Measurements from ENCODE around the gene COPS7B.
"Not testable (repeated sequence)": the region's sequence is repeated elsewhere in the genome, so short reads cannot be mapped to it uniquely, and the experiment has no call there.

Gene COPS7B

GRCh38 chr2:231786177-231786916 lies at the start of gene COPS7B:
Gene COPS7B (plus strand): TSS chr2:231786445. CDS start chr2:231788571, 2,126 bp downstream.
- Histone ChIP-seq H3K36me3 (ENCODE audit: control insufficient read depth, low read depth, low read length) (peaks cover 4% of the 10 kb centered on the region), H3K27me3 (ENCODE audit: control insufficient read depth, insufficient read depth, low read length) (no peaks in the 10 kb centered on the region), H3K27ac (ENCODE audit: low read length) (peak within 1 kb of the TSS; percentile 79), H3K9ac (ENCODE audit: low read length) (peak within 1 kb of the TSS; percentile 80), H3K4me1 (ENCODE audit: control insufficient read depth, low read depth, low read length) (peaks cover 16% of the 10 kb centered on the region), H3K9me3 (ENCODE audit: control insufficient read depth, low read depth, low read length) (no peaks in the 10 kb centered on the region), H3K4me3 (ENCODE audit: low read length) (peak within 1 kb of the TSS; percentile 68)

- no peaks in the 10 kb centered on the region for H3K4me1 ChIP-seq (ENCODE audit: control insufficient read depth, low read depth, low read length)
- no peaks in the 10 kb centered on the region for H3K9me3 ChIP-seq (ENCODE audit: control insufficient read depth, low read depth, low read length)
- H3K36me3 ChIP-seq (ENCODE audit: control insufficient read depth, low read depth, low read length), result no peaks in the 10 kb centered on the region
- no peak overlapping the region for H3K9ac ChIP-seq (ENCODE audit: low read length)
- H3K27ac ChIP-seq (ENCODE audit: low read length), result no peak overlapping the region
- H3K27me3 ChIP-seq (ENCODE audit: control insufficient read depth, insufficient read depth, low read length), result no peaks in the 10 kb centered on the region
- H3K4me3 ChIP-seq (ENCODE audit: low read length), result no peak overlapping the region
Measured at GRCh38 chr2:231737761-231738160, 48.5 kb upstream of the COPS7B start.

GRCh38 chr2:231743376-231744116 lies 42.7 kb upstream of the COPS7B start:
- H3K4me3 ChIP-seq (ENCODE audit: low read length), result no peak overlapping the region
- no peaks in the 10 kb centered on the region for H3K36me3 ChIP-seq (ENCODE audit: control insufficient read depth, low read depth, low read length)
- H3K4me1 ChIP-seq (ENCODE audit: control insufficient read depth, low read depth, low read length), result peaks cover 11% of the 10 kb centered on the region
- H3K27me3 ChIP-seq (ENCODE audit: control insufficient read depth, insufficient read depth, low read length), result no peaks in the 10 kb centered on the region
- no peaks in the 10 kb centered on the region for H3K9me3 ChIP-seq (ENCODE audit: control insufficient read depth, low read depth, low read length)
- H3K27ac ChIP-seq (ENCODE audit: low read length), result no peak overlapping the region
- no peak overlapping the region for H3K9ac ChIP-seq (ENCODE audit: low read length)

- H3K27me3 ChIP-seq (ENCODE audit: control insufficient read depth, insufficient read depth, low read length), result no peaks in the 10 kb centered on the region
- H3K4me3 ChIP-seq (ENCODE audit: low read length), result peak overlapping the region; percentile 30
- H3K27ac ChIP-seq (ENCODE audit: low read length), result peak overlapping the region; percentile 34
- peaks cover 15% of the 10 kb centered on the region for H3K4me1 ChIP-seq (ENCODE audit: control insufficient read depth, low read depth, low read length)
- no peaks in the 10 kb centered on the region for H3K9me3 ChIP-seq (ENCODE audit: control insufficient read depth, low read depth, low read length)
- no peaks in the 10 kb centered on the region for H3K36me3 ChIP-seq (ENCODE audit: control insufficient read depth, low read depth, low read length)
- H3K9ac ChIP-seq (ENCODE audit: low read length), result no peak overlapping the region
Measured at GRCh38 chr2:231745303-231746038, 40.8 kb upstream of the COPS7B start.

GRCh38 chr2:231748153-231748896 lies 37.9 kb upstream of the COPS7B start:
- H3K27me3 ChIP-seq (ENCODE audit: control insufficient read depth, insufficient read depth, low read length); H3K27ac ChIP-seq (ENCODE audit: low read length); H3K36me3 ChIP-seq (ENCODE audit: control insufficient read depth, low read depth, low read length): not testable (repeated sequence)

GRCh38 chr2:231749016-231749415 lies 37.2 kb upstream of the COPS7B start:
- not testable (repeated sequence) for H3K27me3 ChIP-seq (ENCODE audit: control insufficient read depth, insufficient read depth, low read length); H3K9ac ChIP-seq (ENCODE audit: low read length); H3K9me3 ChIP-seq (ENCODE audit: control insufficient read depth, low read depth, low read length); H3K36me3 ChIP-seq (ENCODE audit: control insufficient read depth, low read depth, low read length); H3K27ac ChIP-seq (ENCODE audit: low read length); H3K4me3 ChIP-seq (ENCODE audit: low read length)
- peaks cover 15% of the 10 kb centered on the region for H3K4me1 ChIP-seq (ENCODE audit: control insufficient read depth, low read depth, low read length)

More at GRCh38 chr2:231748153-231748896, 37.9 kb upstream of the COPS7B start:
- not testable (repeated sequence) for H3K4me3 ChIP-seq (ENCODE audit: low read length); H3K9me3 ChIP-seq (ENCODE audit: control insufficient read depth, low read depth, low read length); H3K9ac ChIP-seq (ENCODE audit: low read length)
- H3K4me1 ChIP-seq (ENCODE audit: control insufficient read depth, low read depth, low read length), result peaks cover 15% of the 10 kb centered on the region

- no peaks in the 10 kb centered on the region for H3K27me3 ChIP-seq (ENCODE audit: control insufficient read depth, insufficient read depth, low read length)
- H3K27ac ChIP-seq (ENCODE audit: low read length), result no peak overlapping the region
Measured at GRCh38 chr2:231751042-231751815, 35.0 kb upstream of the COPS7B start.

GRCh38 chr2:231752061-231752460 lies 34.2 kb upstream of the COPS7B start:
- no peak overlapping the region for H3K9ac ChIP-seq (ENCODE audit: low read length)
- peaks cover 4% of the 10 kb centered on the region for H3K4me1 ChIP-seq (ENCODE audit: control insufficient read depth, low read depth, low read length)
- no peak overlapping the region for H3K27ac ChIP-seq (ENCODE audit: low read length)
- no peak overlapping the region for H3K4me3 ChIP-seq (ENCODE audit: low read length)
- H3K27me3 ChIP-seq (ENCODE audit: control insufficient read depth, insufficient read depth, low read length), result no peaks in the 10 kb centered on the region
- no peaks in the 10 kb centered on the region for H3K9me3 ChIP-seq (ENCODE audit: control insufficient read depth, low read depth, low read length)
- no peaks in the 10 kb centered on the region for H3K36me3 ChIP-seq (ENCODE audit: control insufficient read depth, low read depth, low read length)

More at GRCh38 chr2:231751042-231751815, 35.0 kb upstream of the COPS7B start:
- Histone ChIP-seq H3K36me3 (ENCODE audit: control insufficient read depth, low read depth, low read length) (no peaks in the 10 kb centered on the region), H3K4me1 (ENCODE audit: control insufficient read depth, low read depth, low read length) (peaks cover 4% of the 10 kb centered on the region), H3K4me3 (ENCODE audit: low read length) (no peak overlapping the region), H3K9me3 (ENCODE audit: control insufficient read depth, low read depth, low read length) (no peaks in the 10 kb centered on the region), H3K9ac (ENCODE audit: low read length) (no peak overlapping the region)

GRCh38 chr2:231761735-231762134 lies 24.5 kb upstream of the COPS7B start:
- no peak overlapping the region for H3K9ac ChIP-seq (ENCODE audit: low read length)
- H3K4me3 ChIP-seq (ENCODE audit: low read length), result no peak overlapping the region
- no peak overlapping the region for H3K27ac ChIP-seq (ENCODE audit: low read length)
- no peaks in the 10 kb centered on the region for H3K9me3 ChIP-seq (ENCODE audit: control insufficient read depth, low read depth, low read length)
- H3K4me1 ChIP-seq (ENCODE audit: control insufficient read depth, low read depth, low read length), result no peaks in the 10 kb centered on the region
- no peaks in the 10 kb centered on the region for H3K36me3 ChIP-seq (ENCODE audit: control insufficient read depth, low read depth, low read length)
- no peaks in the 10 kb centered on the region for H3K27me3 ChIP-seq (ENCODE audit: control insufficient read depth, insufficient read depth, low read length)

GRCh38 chr2:231764124-231764523 lies 22.1 kb upstream of the COPS7B start:
- Histone ChIP-seq H3K27me3 (ENCODE audit: control insufficient read depth, insufficient read depth, low read length) (no peaks in the 10 kb centered on the region), H3K4me1 (ENCODE audit: control insufficient read depth, low read depth, low read length) (peaks cover 4% of the 10 kb centered on the region), H3K36me3 (ENCODE audit: control insufficient read depth, low read depth, low read length) (no peaks in the 10 kb centered on the region), H3K27ac (ENCODE audit: low read length) (no peak overlapping the region), H3K9me3 (ENCODE audit: control insufficient read depth, low read depth, low read length) (no peaks in the 10 kb centered on the region), H3K4me3 (ENCODE audit: low read length) (no peak overlapping the region), H3K9ac (ENCODE audit: low read length) (no peak overlapping the region)
